ENCODE data around the gene DNAJA2. TPM values are rescaled to one million over a fixed set of nuclear protein-coding genes. Genes with fewer than 3 reads are reported as not detected.

The DNAJA2 gene
- polyA plus RNA-seq, 2 of the 4 experiments (the other 2 are of a cell fraction): 33.7 to 82.3 TPM

GRCh38 chr16:46906360-46907060, 67.0 kb downstream of the DNAJA2 start:
- no peak overlapping the region for H3K4me2 ChIP-seq
- H3K9me3 ChIP-seq: no peaks in the 10 kb centered on the region
- no peak overlapping the region for H3K4me3 ChIP-seq
- no peak for TF ChIP-seq FOXS1 (CRISPR knock-in tag; IDR thresholded peaks at IDR 0.05)
- TF ChIP-seq KDM5A (IDR thresholded peaks at IDR 0.05): no peak
- TF ChIP-seq ESRRA (IDR thresholded peaks at IDR 0.05; ENCODE audit: borderline replicate concordance, low read length): no peak
- no peak for TF ChIP-seq NPAS2 (CRISPR knock-in tag; IDR thresholded peaks at IDR 0.05; ENCODE audit: borderline replicate concordance)
- TF ChIP-seq, protein P1, sequence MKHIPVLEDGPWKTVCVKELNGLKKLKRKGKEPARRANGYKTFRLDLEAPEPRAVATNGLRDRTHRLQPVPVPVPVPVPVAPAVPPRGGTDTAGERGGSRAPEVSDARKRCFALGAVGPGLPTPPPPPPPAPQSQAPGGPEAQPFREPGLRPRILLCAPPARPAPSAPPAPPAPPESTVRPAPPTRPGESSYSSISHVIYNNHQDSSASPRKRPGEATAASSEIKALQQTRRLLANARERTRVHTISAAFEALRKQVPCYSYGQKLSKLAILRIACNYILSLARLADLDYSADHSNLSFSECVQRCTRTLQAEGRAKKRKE (CRISPR knock-in tag; IDR thresholded peaks at IDR 0.05; ENCODE audit: low read depth): no peak
- TF ChIP-seq RAD21 (conservative IDR thresholded peaks at IDR 0.05 in 1 of 2, IDR thresholded peaks at IDR 0.05 in 1 of 2): no peak
- no peak for TF ChIP-seq RFX5 (IDR thresholded peaks at IDR 0.05)
- ATAC-seq (no peak), DNase-seq (ENCODE audit: low read depth in 1 of 2, low spot score in 1 of 2) (no peak), FAIRE-seq (no peak)
- no peak overlapping the region for H3K27ac ChIP-seq
- ChIA-PET CTCF (interaction anchor here (0.5 to 10.6 kb wide), 11 partner anchors 13 to 233 kb away, joined by 3 to 202 read pairs (median 5); no protein-coding TSS in a partner anchor), POLR2A (no interaction called here)
- 93% methylated on average over 11 of the region's 12 CpGs for WGBS (ENCODE audit: missing lambda C conversion rate)
- H3K4me1 ChIP-seq: no peaks in the 10 kb centered on the region

Other genes with a start within 250 kb of the DNAJA2 start
- gene MYLK3, start 225.3 kb downstream of the DNAJA2 start, polyA plus RNA-seq (2011; rRNA removed): 0.15 and 0.16 TPM in 2 replicates
- 0.05 to 0.07 TPM (median 0.05 TPM) in 3 replicates for gene MYLK3, start 225.3 kb downstream of the DNAJA2 start, polyA plus RNA-seq (2017; fragmentation: RNase III; extraction: RNeasy Plus Mini Kit Qiagen cat#74134 plus additional on column Dnase treatment)
- gene C16orf87, start 142.5 kb downstream of the DNAJA2 start, polyA plus RNA-seq (2011; rRNA removed): 10.1 and 17.1 TPM in 2 replicates
- gene C16orf87, start 142.5 kb downstream of the DNAJA2 start, polyA plus RNA-seq (2017; fragmentation: RNase III; extraction: RNeasy Plus Mini Kit Qiagen cat#74134 plus additional on column Dnase treatment): 10.0 to 10.8 TPM (median 10.3 TPM) in 3 replicates
- 14.4 and 15.3 TPM in 2 replicates for gene GPT2, start 89.3 kb downstream of the DNAJA2 start, polyA plus RNA-seq (2011; rRNA removed)
- gene GPT2, start 89.3 kb downstream of the DNAJA2 start, polyA plus RNA-seq (2017; fragmentation: RNase III; extraction: RNeasy Plus Mini Kit Qiagen cat#74134 plus additional on column Dnase treatment): 8.9 to 9.6 TPM (median 9.2 TPM) in 3 replicates
- 124 and 139 TPM in 2 replicates for gene NETO2, start 170.3 kb upstream of the DNAJA2 start, polyA plus RNA-seq (2011; rRNA removed)
- 65.2 to 71.5 TPM (median 65.4 TPM) in 3 replicates for gene NETO2, start 170.3 kb upstream of the DNAJA2 start, polyA plus RNA-seq (2017; fragmentation: RNase III; extraction: RNeasy Plus Mini Kit Qiagen cat#74134 plus additional on column Dnase treatment)